Stimulated activated CD8-positive, alpha-beta memory T cell treated with anti-CD3 and anti-CD28 coated beads, Interleukin-12 subunit alpha, Interleukin-12 subunit beta, amount 100 ng/mL, for 1 hour (primary cell): ENCODE measurements around the gene LRPAP1.
"Not testable (repeated sequence)": the region's sequence is repeated elsewhere in the genome, so short reads cannot be mapped to it uniquely, and the experiment has no call there.

Experiments used
- DNase-seq: peaks from one replicate; pipeline ENCODE4 v3.0.0-alpha.2; 2020; ENCODE audit warnings: low read depth

Gene LRPAP1

GRCh38 chr4:3531879-3532750, at the start of gene LRPAP1:
Gene LRPAP1, minus strand, starts transcription at chr4:3532422. Its CDS starts 10 bp downstream, at chr4:3532412.
- peak; percentile 76 for DNase-seq

- not testable (repeated sequence) for DNase-seq
Observed at GRCh38 chr4:3581334-3582090, 49.3 kb upstream of the LRPAP1 start.

- not testable (repeated sequence) for DNase-seq
Observed at GRCh38 chr4:3580859-3581258, 48.6 kb upstream of the LRPAP1 start.

GRCh38 chr4:3578527-3579144, 46.4 kb upstream of the LRPAP1 start:
- not testable (repeated sequence) for DNase-seq

- not testable (repeated sequence) for DNase-seq
Observed at GRCh38 chr4:3578052-3578451, 45.8 kb upstream of the LRPAP1 start.

GRCh38 chr4:3577208-3577892, 45.1 kb upstream of the LRPAP1 start:
- not testable (repeated sequence) for DNase-seq

GRCh38 chr4:3576533-3577207, 44.4 kb upstream of the LRPAP1 start:
- DNase-seq = not testable (repeated sequence)

- DNase-seq = not testable (repeated sequence)
Observed at GRCh38 chr4:3575426-3576369, 43.5 kb upstream of the LRPAP1 start.

- not testable (repeated sequence) for DNase-seq
Observed at GRCh38 chr4:3574865-3575264, 42.6 kb upstream of the LRPAP1 start.

GRCh38 chr4:3574346-3574745, 42.1 kb upstream of the LRPAP1 start:
- not testable (repeated sequence) for DNase-seq

- no peak for DNase-seq
Observed at GRCh38 chr4:3573131-3573530, 40.9 kb upstream of the LRPAP1 start.

- no peak for DNase-seq
Observed at GRCh38 chr4:3572363-3572762, 40.1 kb upstream of the LRPAP1 start.

GRCh38 chr4:3571921-3572320, 39.7 kb upstream of the LRPAP1 start:
- no peak for DNase-seq

GRCh38 chr4:3570923-3571322, 38.7 kb upstream of the LRPAP1 start:
- DNase-seq = not testable (repeated sequence)

- not testable (repeated sequence) for DNase-seq
Observed at GRCh38 chr4:3569611-3570010, 37.4 kb upstream of the LRPAP1 start.

GRCh38 chr4:3566701-3567100, 34.5 kb upstream of the LRPAP1 start:
- not testable (repeated sequence) for DNase-seq

GRCh38 chr4:3566301-3566700, 34.1 kb upstream of the LRPAP1 start:
- DNase-seq = not testable (repeated sequence)

- DNase-seq = not testable (repeated sequence)
Observed at GRCh38 chr4:3564948-3565347, 32.7 kb upstream of the LRPAP1 start.

- no peak for DNase-seq
Observed at GRCh38 chr4:3563403-3563802, 31.2 kb upstream of the LRPAP1 start.

- not testable (repeated sequence) for DNase-seq
Observed at GRCh38 chr4:3562127-3562526, 29.9 kb upstream of the LRPAP1 start.
